Measurements from ENCODE around the gene TMEM98. TPM values are rescaled to one million over a fixed set of nuclear protein-coding genes. Genes with fewer than 3 reads are reported as not detected.
A peak's percentile ranks its signal among the peaks of the same experiment; 100 is the strongest.
"Not testable (repeated sequence)": the region's sequence is repeated elsewhere in the genome, so short reads cannot be mapped to it uniquely, and the experiment has no call there.

Gene TMEM98
- total and polyA plus RNA-seq, 9 donors: 32.0 to 70.1 (median 49.0) TPM

GRCh38 chr17:32926183-32926582 lies 1.8 kb upstream of the TMEM98 start:
- 94% methylated on average over 5 of the region's 5 CpGs for WGBS (ENCODE audit: insufficient coverage)
- H3K36me3 ChIP-seq (ENCODE audit: control insufficient read depth, insufficient read depth, low read length): peaks cover 2% of the 10 kb centered on the region

GRCh38 chr17:32926789-32927188 lies 1.2 kb upstream of the TMEM98 start:
- WGBS (ENCODE audit: insufficient coverage): no CpG with 5 or more reads among the region's 8 CpGs
- H3K4me1 ChIP-seq (ENCODE audit: control insufficient read depth, insufficient read depth, low read length); H3K27me3 ChIP-seq (ENCODE audit: control insufficient read depth, insufficient read depth, low read length); DNase-seq; H3K4me3 ChIP-seq (ENCODE audit: low read length); H3K36me3 ChIP-seq (ENCODE audit: control insufficient read depth, insufficient read depth, low read length); H3K9me3 ChIP-seq (replicated peaks; ENCODE audit: control insufficient read depth, low read depth, low read length); H3K27ac ChIP-seq (ENCODE audit: low read length): not testable (repeated sequence)

More at GRCh38 chr17:32926183-32926582, 1.8 kb upstream of the TMEM98 start:
- no peak overlapping the region for H3K27ac ChIP-seq (ENCODE audit: low read length)
- H3K4me1 ChIP-seq (ENCODE audit: control insufficient read depth, insufficient read depth, low read length): peaks cover 7% of the 10 kb centered on the region
- H3K9me3 ChIP-seq (replicated peaks; ENCODE audit: control insufficient read depth, low read depth, low read length): no peaks in the 10 kb centered on the region
- no peak for DNase-seq
- no peaks in the 10 kb centered on the region for H3K27me3 ChIP-seq (ENCODE audit: control insufficient read depth, insufficient read depth, low read length)
- H3K4me3 ChIP-seq (ENCODE audit: low read length): no peak overlapping the region

GRCh38 chr17:32927201-32927723 lies 691 bp upstream of the TMEM98 start:
- peaks cover 10% of the 10 kb centered on the region for H3K36me3 ChIP-seq (ENCODE audit: control insufficient read depth, insufficient read depth, low read length)
- WGBS (ENCODE audit: insufficient coverage): 34% methylated on average over 9 of the region's 11 CpGs
- H3K9me3 ChIP-seq (replicated peaks; ENCODE audit: control insufficient read depth, low read depth, low read length): no peaks in the 10 kb centered on the region
- H3K4me1 ChIP-seq (ENCODE audit: control insufficient read depth, insufficient read depth, low read length): peaks cover 7% of the 10 kb centered on the region
- DNase-seq: no peak
- H3K4me3 ChIP-seq (ENCODE audit: low read length): peak overlapping the region; percentile 41
- H3K27ac ChIP-seq (ENCODE audit: low read length): no peak overlapping the region
- no peaks in the 10 kb centered on the region for H3K27me3 ChIP-seq (ENCODE audit: control insufficient read depth, insufficient read depth, low read length)

- WGBS (ENCODE audit: insufficient coverage): under 1% methylated on average over 14 of the region's 19 CpGs
- Histone ChIP-seq H3K4me3 (ENCODE audit: low read length) (peak overlapping the region; percentile 58), H3K4me1 (ENCODE audit: control insufficient read depth, insufficient read depth, low read length) (peaks cover 7% of the 10 kb centered on the region), H3K27ac (ENCODE audit: low read length) (peak overlapping the region; percentile 65), H3K27me3 (ENCODE audit: control insufficient read depth, insufficient read depth, low read length) (no peaks in the 10 kb centered on the region), H3K9me3 (replicated peaks; ENCODE audit: control insufficient read depth, low read depth, low read length) (no peaks in the 10 kb centered on the region), H3K36me3 (ENCODE audit: control insufficient read depth, insufficient read depth, low read length) (peaks cover 22% of the 10 kb centered on the region)
- peak; percentile 69 for DNase-seq
These were observed 908 bp downstream of the TMEM98 start for GRCh38 chr17:32928586-32929535.

- Histone ChIP-seq H3K4me3 (ENCODE audit: low read length) (no peak overlapping the region), H3K36me3 (ENCODE audit: control insufficient read depth, insufficient read depth, low read length) (peaks cover 30% of the 10 kb centered on the region), H3K9me3 (replicated peaks; ENCODE audit: control insufficient read depth, low read depth, low read length) (no peaks in the 10 kb centered on the region), H3K27ac (ENCODE audit: low read length) (no peak overlapping the region), H3K4me1 (ENCODE audit: control insufficient read depth, insufficient read depth, low read length) (peaks cover 7% of the 10 kb centered on the region), H3K27me3 (ENCODE audit: control insufficient read depth, insufficient read depth, low read length) (no peaks in the 10 kb centered on the region)
- 63% methylated on average over 2 of the region's 2 CpGs for WGBS (ENCODE audit: insufficient coverage)
- DNase-seq: no peak
These were observed 1.6 kb downstream of the TMEM98 start for GRCh38 chr17:32929588-32929987.

- no CpG with 5 or more reads among the region's 1 CpG for WGBS (ENCODE audit: insufficient coverage)
- no peak for DNase-seq
- Histone ChIP-seq H3K36me3 (ENCODE audit: control insufficient read depth, insufficient read depth, low read length) (peaks cover 34% of the 10 kb centered on the region), H3K27me3 (ENCODE audit: control insufficient read depth, insufficient read depth, low read length) (no peaks in the 10 kb centered on the region), H3K27ac (ENCODE audit: low read length) (no peak overlapping the region), H3K4me3 (ENCODE audit: low read length) (no peak overlapping the region), H3K4me1 (ENCODE audit: control insufficient read depth, insufficient read depth, low read length) (peaks cover 7% of the 10 kb centered on the region), H3K9me3 (replicated peaks; ENCODE audit: control insufficient read depth, low read depth, low read length) (no peaks in the 10 kb centered on the region)
These were observed 2.6 kb downstream of the TMEM98 start for GRCh38 chr17:32930512-32930911.

GRCh38 chr17:32931686-32932085 lies 3.7 kb downstream of the TMEM98 start:
- H3K9me3 ChIP-seq (replicated peaks; ENCODE audit: control insufficient read depth, low read depth, low read length): no peaks in the 10 kb centered on the region
- H3K27ac ChIP-seq (ENCODE audit: low read length): no peak overlapping the region
- H3K27me3 ChIP-seq (ENCODE audit: control insufficient read depth, insufficient read depth, low read length): no peaks in the 10 kb centered on the region
- H3K36me3 ChIP-seq (ENCODE audit: control insufficient read depth, insufficient read depth, low read length): peaks cover 41% of the 10 kb centered on the region
- DNase-seq: no peak
- H3K4me1 ChIP-seq (ENCODE audit: control insufficient read depth, insufficient read depth, low read length): peaks cover 7% of the 10 kb centered on the region
- no peak overlapping the region for H3K4me3 ChIP-seq (ENCODE audit: low read length)
- 60% methylated on average over 1 of the region's 1 CpG for WGBS (ENCODE audit: insufficient coverage)

GRCh38 chr17:32933881-32934280 lies 5.9 kb downstream of the TMEM98 start:
- H3K36me3 ChIP-seq (ENCODE audit: control insufficient read depth, insufficient read depth, low read length): peaks cover 53% of the 10 kb centered on the region

GRCh38 chr17:32935726-32936125 lies 7.8 kb downstream of the TMEM98 start:
- Histone ChIP-seq H3K9me3 (replicated peaks; ENCODE audit: control insufficient read depth, low read depth, low read length) (no peaks in the 10 kb centered on the region), H3K36me3 (ENCODE audit: control insufficient read depth, insufficient read depth, low read length) (peaks cover 66% of the 10 kb centered on the region)
- WGBS (ENCODE audit: insufficient coverage): 56% methylated on average over 1 of the region's 2 CpGs

More at GRCh38 chr17:32933881-32934280, 5.9 kb downstream of the TMEM98 start:
- no peak overlapping the region for H3K4me3 ChIP-seq (ENCODE audit: low read length)
- 100% methylated on average over 1 of the region's 2 CpGs for WGBS (ENCODE audit: insufficient coverage)
- no peaks in the 10 kb centered on the region for H3K9me3 ChIP-seq (replicated peaks; ENCODE audit: control insufficient read depth, low read depth, low read length)
- H3K4me1 ChIP-seq (ENCODE audit: control insufficient read depth, insufficient read depth, low read length): peaks cover 3% of the 10 kb centered on the region
- no peak overlapping the region for H3K27ac ChIP-seq (ENCODE audit: low read length)
- no peak for DNase-seq
- H3K27me3 ChIP-seq (ENCODE audit: control insufficient read depth, insufficient read depth, low read length): no peaks in the 10 kb centered on the region

GRCh38 chr17:32936186-32936893 lies 8.4 kb downstream of the TMEM98 start:
- Histone ChIP-seq H3K4me3 (ENCODE audit: low read length) (no peak overlapping the region), H3K36me3 (ENCODE audit: control insufficient read depth, insufficient read depth, low read length) (peaks cover 68% of the 10 kb centered on the region), H3K27ac (ENCODE audit: low read length) (no peak overlapping the region), H3K4me1 (ENCODE audit: control insufficient read depth, insufficient read depth, low read length) (no peaks in the 10 kb centered on the region), H3K9me3 (replicated peaks; ENCODE audit: control insufficient read depth, low read depth, low read length) (peaks cover 2% of the 10 kb centered on the region), H3K27me3 (ENCODE audit: control insufficient read depth, insufficient read depth, low read length) (no peaks in the 10 kb centered on the region)
- no peak for DNase-seq
- WGBS (ENCODE audit: insufficient coverage): 68% methylated on average over 10 of the region's 15 CpGs

More at GRCh38 chr17:32935726-32936125, 7.8 kb downstream of the TMEM98 start:
- Histone ChIP-seq H3K27me3 (ENCODE audit: control insufficient read depth, insufficient read depth, low read length) (no peaks in the 10 kb centered on the region), H3K4me1 (ENCODE audit: control insufficient read depth, insufficient read depth, low read length) (no peaks in the 10 kb centered on the region), H3K27ac (ENCODE audit: low read length) (no peak overlapping the region), H3K4me3 (ENCODE audit: low read length) (no peak overlapping the region)
- no peak for DNase-seq

Measured in muscle of leg (tissue), 11 donors.